Astrocyte of the spinal cord (primary cell): Measurements from ENCODE around the gene TDRD3.
A peak's percentile ranks its signal among the peaks of the same experiment; 100 is the strongest.

Experiments
- DNase-seq: peaks from one replicate; pipeline ENCODE4 v3.0.0; 2011; ENCODE audit warnings: low read depth, low spot score
- H3K4me3 ChIP-seq: 2 replicates; pipeline ENCODE4 v1.5.1; 2011; ENCODE audit warnings: low read depth, mild to moderate bottlenecking, low read length, moderate library complexity
- CTCF ChIP-seq: IDR thresholded peaks from 2 replicates; pipeline ENCODE4 v1.5.1; 2012; ENCODE audit warnings: low read depth, mild to moderate bottlenecking, low read length, inconsistent platforms
- in situ Hi-C: cut with HindIII; loops from 2 replicates; pipeline ENCODE4 v1.10.0; 2017; ENCODE audit warnings: low sequenced_read_pairs

The TDRD3 gene

GRCh38 chr13:60396783-60397703, at the start of gene TDRD3:
Gene TDRD3 (plus strand): TSS chr13:60397220. CDS start chr13:60397365, 145 bp downstream.
- H3K4me3 ChIP-seq = peak within 1 kb of the TSS; percentile 74
- in situ Hi-C loops = no loop called here
- TF ChIP-seq CTCF = peak; percentile 89
- peak; percentile 91 for DNase-seq

DNA sequence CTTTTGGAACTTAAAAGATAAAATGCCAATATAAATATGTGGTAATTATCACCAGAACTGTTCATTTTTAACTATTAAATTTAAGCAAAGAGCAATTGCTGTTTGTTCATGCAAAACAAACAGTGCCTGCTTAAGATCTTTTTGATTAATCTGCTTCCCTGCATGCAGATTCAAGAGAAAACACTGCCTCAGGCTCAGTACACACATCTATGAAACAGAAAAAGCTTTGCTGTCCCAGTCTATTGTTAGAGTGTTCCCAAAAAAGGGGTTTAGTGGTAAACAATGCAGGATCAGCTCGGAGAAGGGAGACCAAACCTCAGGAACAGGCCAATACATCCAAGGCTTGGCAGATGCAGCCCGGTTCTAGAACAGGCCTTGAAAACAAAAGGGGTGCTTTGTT, 49.3 kb upstream of the TDRD3 start:
- no peak overlapping the region for H3K4me3 ChIP-seq
- in situ Hi-C loops = no loop called here
- TF ChIP-seq CTCF = no peak
- no peak for DNase-seq

DNA sequence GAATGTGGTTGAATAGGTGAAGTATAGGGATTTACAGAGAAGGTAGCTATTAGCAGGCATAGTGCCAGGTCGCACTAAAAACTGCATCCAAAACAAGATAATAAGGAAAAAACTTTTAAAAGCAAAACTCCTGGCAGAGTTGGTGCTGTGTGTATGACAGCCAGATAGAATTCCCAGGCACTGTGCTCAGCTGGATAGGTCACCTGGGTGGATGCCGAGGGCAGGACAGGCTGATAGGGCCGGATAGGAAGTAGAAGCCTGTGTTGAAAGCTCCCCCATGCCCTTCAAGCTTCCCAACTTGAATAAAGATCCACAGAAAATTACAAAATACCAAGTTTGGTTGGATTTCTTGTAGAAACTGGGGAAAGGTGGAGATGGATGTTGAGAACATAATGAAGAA, 48.9 kb upstream of the TDRD3 start:
- in situ Hi-C loops = no loop called here
- no peak for DNase-seq
- no peak overlapping the region for H3K4me3 ChIP-seq
- no peak for TF ChIP-seq CTCF

- no peak overlapping the region for H3K4me3 ChIP-seq
Observed at GRCh38 chr13:60351326-60351725, 45.7 kb upstream of the TDRD3 start.

DNA sequence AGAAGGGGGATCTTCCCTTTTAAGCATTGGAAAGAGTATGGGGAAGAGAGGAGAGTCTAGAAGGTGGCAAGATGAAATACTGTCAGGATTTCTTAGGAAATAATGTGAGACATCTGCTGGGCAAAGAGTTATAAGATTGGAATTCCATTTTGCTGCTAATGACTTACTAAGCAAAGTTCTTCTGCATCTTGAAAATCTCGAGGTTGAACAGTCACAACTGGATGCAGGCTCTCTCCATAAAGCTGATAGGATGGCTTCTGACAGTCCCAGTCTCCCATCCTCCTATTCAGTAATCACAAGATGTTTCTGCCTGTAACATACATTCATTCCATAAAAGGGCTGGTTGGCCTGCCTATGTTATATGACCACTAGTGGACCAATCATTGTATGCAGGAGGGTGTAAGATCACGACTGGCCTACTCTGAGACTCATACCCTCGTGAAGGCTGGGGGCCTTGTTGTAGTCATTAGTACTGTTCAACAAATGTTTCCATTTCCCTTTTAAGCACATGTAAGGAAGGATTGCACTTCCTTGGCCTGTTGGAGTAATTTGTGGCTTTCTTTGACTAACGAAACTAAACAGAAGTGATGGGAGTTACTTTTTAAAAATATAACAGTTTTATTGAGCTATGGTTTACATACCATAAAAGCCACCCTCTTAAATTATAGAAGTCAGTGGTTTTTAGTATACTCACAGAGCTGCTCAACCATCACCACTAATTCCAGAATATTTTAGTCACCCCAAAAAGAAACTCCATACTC, 45.0 kb upstream of the TDRD3 start:
- in situ Hi-C loops = no loop called here
- no peak for DNase-seq
- TF ChIP-seq CTCF = no peak
- no peak overlapping the region for H3K4me3 ChIP-seq

More at GRCh38 chr13:60351326-60351725, 45.7 kb upstream of the TDRD3 start:
- TF ChIP-seq CTCF = no peak
- in situ Hi-C loops = no loop called here
- peak; percentile 80 for DNase-seq

DNA sequence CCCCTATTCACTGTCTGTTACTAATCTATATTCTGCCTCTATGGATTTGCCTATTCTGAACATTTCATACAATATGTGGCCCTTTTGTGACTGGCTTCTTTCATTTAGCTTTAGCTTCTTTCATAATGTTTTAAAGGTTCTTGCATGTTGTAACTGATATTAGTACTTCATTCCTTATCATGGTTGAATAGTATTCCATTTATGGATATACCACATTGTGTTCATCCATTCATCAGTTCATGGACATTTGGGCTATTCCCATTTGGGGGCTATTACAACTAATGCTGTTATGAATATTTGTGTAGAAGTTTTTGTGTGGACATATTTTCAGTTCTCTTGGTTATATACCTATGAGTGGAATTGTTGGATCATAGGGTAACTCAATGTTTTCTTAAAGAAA, 44.4 kb upstream of the TDRD3 start:
- no peak for TF ChIP-seq CTCF
- in situ Hi-C loops = no loop called here
- DNase-seq = no peak
- no peak overlapping the region for H3K4me3 ChIP-seq
